Esophagus (tissue), 2 donors: ENCODE data around the gene RFX5. TPM values are rescaled to one million over a fixed set of nuclear protein-coding genes. Genes with fewer than 3 reads are reported as not detected.
"Not testable (repeated sequence)": the region's sequence is repeated elsewhere in the genome, so short reads cannot be mapped to it uniquely, and the experiment has no call there.

Experiments used
- H3K27ac ChIP-seq, 2 donors: one replicate each; pipeline ENCODE4 v1.5.1; 2013; ENCODE audit warnings: low read depth in 2 of 2, mild to moderate bottlenecking in 2 of 2, inconsistent platforms in 1 of 2, low read length in 1 of 2, moderate library complexity in 1 of 2
- H3K27me3 ChIP-seq, 2 donors: one replicate each; pipeline ENCODE4 v1.6.1; 2013; ENCODE audit warnings: low read length in 2 of 2, control low read depth in 1 of 2, mild to moderate bottlenecking in 1 of 2; ENCODE audit not compliant: insufficient read depth in 2 of 2, control insufficient read depth in 1 of 2
- H3K36me3 ChIP-seq, 2 donors: one replicate each; pipeline ENCODE4 v1.6.1; 2013; ENCODE audit warnings: low read length in 1 of 2; ENCODE audit not compliant: control insufficient read depth in 2 of 2, insufficient read depth in 2 of 2
- H3K4me1 ChIP-seq, 2 donors: one replicate each; pipeline ENCODE4 v1.6.1; 2013; ENCODE audit warnings: low read length in 1 of 2; ENCODE audit not compliant: control insufficient read depth in 2 of 2, insufficient read depth in 2 of 2
- H3K4me3 ChIP-seq, 2 donors: one replicate each; pipeline ENCODE4 v1.5.1; 2013; ENCODE audit warnings: low read length in 2 of 2, mild to moderate bottlenecking in 2 of 2, low read depth in 1 of 2, moderate library complexity in 1 of 2
- H3K9me3 ChIP-seq, 2 donors: one replicate each; pipeline ENCODE4 v1.6.1; 2013; ENCODE audit warnings: mild to moderate bottlenecking in 2 of 2, low read depth in 1 of 2, low read length in 1 of 2, moderate library complexity in 1 of 2; ENCODE audit not compliant: control insufficient read depth in 2 of 2, insufficient read depth in 1 of 2
- WGBS, 2 donors: extraction: QIAGEN DNeasy Blood & Tissue Kit; methylation state at CpG; one replicate each; pipeline ENCODE4 v1.1.7; 2013; 5-methylcytosine and 5-hydroxymethylcytosine counted together
- polyA plus RNA-seq, 2 donors: library from polyadenylated mRNA; stranded (reverse); fragments of 200-250 nt; gene quantifications; one replicate each; pipeline ENCODE4 v1.2.3, GENCODE V29; 2013
- donor health status: healthy with polysubstance abuse.
- donor health status: Bipolar disorder and iron deficiency.

RFX5 gene
- polyA plus RNA-seq, 2 donors, result 12.0 to 12.9 TPM

GRCh38 chr1:151362308-151363155, 15.5 kb upstream of the RFX5 start:
- 94 to 100% methylated on average over 3 of the region's 3 CpGs for WGBS, 2 donors
- Histone ChIP-seq H3K36me3 (peaks cover 0 to 19% of the 10 kb centered on the region in 2 donors), H3K4me1 (no peaks in the 10 kb centered on the region), H3K27ac (no peak overlapping the region), H3K4me3 (no peak overlapping the region), H3K27me3 (no peaks in the 10 kb centered on the region), H3K9me3 (peaks cover 0 to 7% of the 10 kb centered on the region in 2 donors)

DNA sequence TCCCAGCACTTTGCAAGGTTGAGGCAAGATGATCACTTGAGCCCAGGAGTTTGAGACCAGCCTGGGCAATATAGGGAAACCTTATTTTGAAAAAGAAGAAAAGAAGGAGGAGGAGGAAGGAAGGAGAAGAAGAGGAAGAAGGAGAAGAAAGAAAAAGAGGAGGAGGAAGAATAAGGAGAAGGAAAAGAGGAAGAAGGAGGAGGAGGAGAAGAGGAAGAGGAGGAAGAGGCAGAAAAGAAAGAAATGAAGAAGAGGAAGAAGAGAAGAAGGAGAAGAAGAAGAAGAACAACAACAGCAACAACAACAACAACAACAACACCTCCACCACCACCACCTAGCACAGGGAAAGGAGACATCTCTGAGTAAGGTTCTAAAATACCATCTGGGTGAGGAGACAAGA, 14.8 kb upstream of the RFX5 start:
- Histone ChIP-seq H3K36me3 (peaks cover 0 to 19% of the 10 kb centered on the region in 2 donors), H3K4me1 (no peaks in the 10 kb centered on the region), H3K9me3 (peaks cover 0 to 7% of the 10 kb centered on the region in 2 donors), H3K27me3 (no peaks in the 10 kb centered on the region), H3K4me3 (no peak overlapping the region), H3K27ac (no peak overlapping the region)

DNA sequence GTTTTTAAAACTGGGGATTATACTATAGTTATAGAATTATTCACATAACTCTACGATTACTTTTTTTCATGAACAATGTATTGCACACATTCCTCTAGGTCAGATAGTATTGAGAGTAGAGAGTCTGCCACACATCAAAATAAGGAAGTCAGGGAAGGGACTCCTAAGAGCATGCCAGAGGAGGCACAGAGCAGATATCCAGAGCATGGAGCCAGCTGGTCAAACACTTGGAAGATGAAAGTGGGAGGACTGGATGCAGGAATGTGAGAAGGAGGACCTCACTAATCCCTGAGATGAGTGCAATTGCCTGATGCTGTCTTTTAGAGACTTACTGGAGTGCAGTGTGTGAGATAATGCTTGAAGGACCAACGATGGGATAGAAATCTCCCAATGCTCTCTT, 9.6 kb upstream of the RFX5 start:
- Histone ChIP-seq H3K27ac (no peak overlapping the region), H3K36me3 (no peaks in the 10 kb centered on the region), H3K9me3 (no peaks in the 10 kb centered on the region), H3K27me3 (no peaks in the 10 kb centered on the region), H3K4me1 (no peaks in the 10 kb centered on the region), H3K4me3 (no peak overlapping the region)
- WGBS, 2 donors, result 41 to 54% methylated on average over 2 of the region's 2 CpGs

GRCh38 chr1:151352021-151352718, 5.1 kb upstream of the RFX5 start:
- H3K27ac ChIP-seq, result no peak overlapping the region
- no peaks in the 10 kb centered on the region for H3K36me3 ChIP-seq
- H3K9me3 ChIP-seq, result no peaks in the 10 kb centered on the region
- H3K27me3 ChIP-seq, result no peaks in the 10 kb centered on the region
- no peak overlapping the region for H3K4me3 ChIP-seq
- 88 to 91% methylated on average over 6 of the region's 6 CpGs for WGBS, 2 donors
- H3K4me1 ChIP-seq, result no peaks in the 10 kb centered on the region

DNA sequence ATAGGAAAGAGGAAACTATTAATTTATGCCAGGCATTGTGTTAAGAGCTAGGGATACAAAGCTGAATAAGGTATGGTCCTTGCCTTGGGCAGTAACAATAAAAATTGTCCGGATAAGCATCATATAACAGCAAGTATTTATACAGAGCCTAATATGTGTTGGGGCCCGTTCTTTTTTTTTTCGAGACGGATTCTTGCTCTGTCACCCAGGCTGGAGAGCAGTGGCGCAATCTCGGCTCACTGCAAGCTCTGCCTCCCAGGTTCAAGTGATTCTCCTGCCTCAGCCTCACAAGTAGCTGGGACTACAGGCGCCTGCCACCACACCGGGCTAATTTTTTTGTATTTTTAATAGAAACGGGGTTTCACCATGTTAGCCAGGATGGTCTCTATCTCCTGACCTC, 3.3 kb upstream of the RFX5 start:
- not testable (repeated sequence) for H3K4me1 ChIP-seq
- WGBS, 2 donors, result 89 to 91% methylated on average over 9 of the region's 9 CpGs

GRCh38 chr1:151347523-151348246, 633 bp upstream of the RFX5 start:
- Histone ChIP-seq H3K9me3 (no peaks in the 10 kb centered on the region), H3K27ac (peak overlapping the region; percentile 73), H3K4me1 (peaks cover 0 to 3% of the 10 kb centered on the region in 2 donors), H3K27me3 (no peaks in the 10 kb centered on the region), H3K4me3 (peak overlapping the region; percentile 40 to 86), H3K36me3 (peaks cover 2 to 21% of the 10 kb centered on the region in 2 donors)
- 28 to 30% methylated on average over 12 of the region's 12 CpGs for WGBS, 2 donors

More for the DNA sequence above, 3.3 kb upstream of the RFX5 start:
- not testable (repeated sequence) for H3K4me3 ChIP-seq, H3K36me3 ChIP-seq, H3K27ac ChIP-seq, H3K27me3 ChIP-seq, H3K9me3 ChIP-seq

DNA sequence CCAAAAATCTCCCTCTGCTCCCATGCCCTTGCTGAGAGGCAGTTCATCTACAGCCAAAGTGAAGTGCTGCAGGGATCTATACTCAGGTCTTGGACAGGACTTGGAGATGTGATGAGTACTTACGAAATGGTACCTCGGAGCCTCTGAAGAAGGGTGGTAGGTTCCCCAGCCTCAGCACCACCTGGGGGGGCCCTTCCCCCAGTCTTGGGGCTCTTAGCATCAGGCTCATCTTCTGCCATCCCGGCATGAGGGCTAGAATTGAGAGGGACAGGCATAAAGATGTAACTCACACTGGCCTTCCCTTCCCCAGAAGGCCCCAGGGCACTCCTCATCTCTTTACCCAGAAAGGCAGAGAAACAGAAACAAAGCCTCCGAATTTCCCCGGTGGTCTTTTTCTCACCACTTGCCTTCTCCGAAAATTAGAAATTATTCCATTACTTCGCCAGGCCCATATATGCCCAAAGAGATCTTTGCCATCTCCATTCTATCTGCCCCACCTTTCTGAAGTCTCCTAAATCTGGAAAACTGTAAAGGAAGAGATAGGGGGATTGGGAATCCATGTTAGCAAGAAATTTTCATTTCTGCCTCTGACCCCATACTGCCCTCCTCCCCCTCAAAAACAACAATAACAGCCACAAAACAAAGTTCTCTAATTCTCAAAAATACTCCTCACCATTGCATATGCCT, 827 bp downstream of the RFX5 start:
- Histone ChIP-seq H3K4me3 (peak overlapping the region; percentile 56 to 86), H3K36me3 (peaks cover 2 to 25% of the 10 kb centered on the region in 2 donors), H3K27me3 (no peaks in the 10 kb centered on the region), H3K9me3 (no peaks in the 10 kb centered on the region), H3K27ac (peak overlapping the region; percentile 87 to 88), H3K4me1 (peaks cover 0 to 3% of the 10 kb centered on the region in 2 donors)
- 38 to 46% methylated on average over 7 of the region's 7 CpGs for WGBS, 2 donors

DNA sequence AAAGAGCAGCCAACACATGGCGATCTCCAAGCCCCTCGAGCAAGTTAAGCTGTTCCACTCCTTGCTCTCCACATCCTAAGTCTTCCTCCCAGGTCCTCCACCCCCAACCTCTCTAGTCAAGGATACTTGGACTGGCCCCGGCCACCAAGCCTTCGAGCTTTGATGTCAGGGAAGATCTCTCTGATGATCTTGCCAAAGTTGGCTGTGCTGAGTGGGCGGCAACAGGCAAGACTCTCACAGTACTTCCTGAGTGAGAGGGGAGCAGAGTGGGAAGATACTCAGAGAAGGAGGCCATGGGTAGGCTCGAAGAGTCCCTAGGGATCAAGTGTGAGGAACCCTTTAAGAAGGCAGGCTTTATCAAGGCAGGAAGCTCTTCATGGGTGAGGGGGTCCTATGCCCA, 2.8 kb downstream of the RFX5 start:
- no peak overlapping the region for H3K4me3 ChIP-seq
- peaks cover 0 to 3% of the 10 kb centered on the region in 2 donors for H3K4me1 ChIP-seq
- H3K27me3 ChIP-seq, result no peaks in the 10 kb centered on the region
- no peaks in the 10 kb centered on the region for H3K9me3 ChIP-seq
- H3K36me3 ChIP-seq, result peaks cover 2 to 25% of the 10 kb centered on the region in 2 donors
- H3K27ac ChIP-seq, result no peak overlapping the region
- WGBS, 2 donors, result 77 to 91% methylated on average over 6 of the region's 6 CpGs

DNA sequence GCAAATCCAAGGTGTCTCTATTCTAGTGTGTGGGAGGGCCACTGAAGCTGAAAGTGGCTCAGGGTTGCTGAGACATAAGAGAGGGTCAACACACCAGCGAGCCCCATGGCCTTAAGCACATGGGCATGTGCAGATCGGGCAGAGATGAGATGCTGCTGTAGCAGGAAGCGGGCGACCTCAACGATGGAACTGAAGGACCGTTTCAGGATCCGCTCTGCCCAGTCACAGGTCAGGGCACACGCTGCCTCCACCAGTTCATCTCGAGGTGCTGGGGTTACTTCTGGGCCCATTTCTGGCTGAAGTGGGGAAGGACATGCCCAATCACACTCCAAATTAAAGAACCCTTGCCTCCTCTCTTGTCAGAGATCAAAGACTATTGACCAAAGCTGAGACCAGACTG, 3.5 kb downstream of the RFX5 start:
- 80 to 81% methylated on average over 9 of the region's 9 CpGs for WGBS, 2 donors
- no peaks in the 10 kb centered on the region for H3K27me3 ChIP-seq
- no peaks in the 10 kb centered on the region for H3K9me3 ChIP-seq
- no peak overlapping the region for H3K27ac ChIP-seq
- H3K36me3 ChIP-seq, result peaks cover 2 to 25% of the 10 kb centered on the region in 2 donors
- H3K4me1 ChIP-seq, result peaks cover 0 to 3% of the 10 kb centered on the region in 2 donors
- no peak overlapping the region for H3K4me3 ChIP-seq
